Type B pancreatic cell (in vitro differentiated cells): Measurements from ENCODE around the gene RPUSD4. TPM values are rescaled to one million over a fixed set of nuclear protein-coding genes. Genes with fewer than 3 reads are reported as not detected.

Source experiments
- DNase-seq: peaks from one replicate; pipeline ENCODE4 v3.0.0; 2021; ENCODE audit warnings: mixed read lengths; ENCODE audit not compliant: unreplicated experiment; ENCODE audit errors: extremely low spot score
- H3K27ac Mint-ChIP-seq: 2 replicates; pipeline ENCODE4 v1.8.0; 2021; ENCODE audit warnings: mild to moderate bottlenecking, mixed read lengths
- H3K27me3 Mint-ChIP-seq: 2 replicates; pipeline ENCODE4 v1.8.0; 2021; ENCODE audit warnings: mixed read lengths
- H3K36me3 Mint-ChIP-seq: 2 replicates; pipeline ENCODE4 v1.8.0; 2021; ENCODE audit warnings: mixed read lengths
- H3K4me1 Mint-ChIP-seq: one replicate; pipeline ENCODE4 v1.8.0; 2021; ENCODE audit warnings: mixed read lengths; ENCODE audit not compliant: unreplicated experiment
- H3K4me3 Mint-ChIP-seq: 2 replicates; pipeline ENCODE4 v1.8.0; 2021; ENCODE audit warnings: mild to moderate bottlenecking, mixed read lengths
- H3K9me3 Mint-ChIP-seq: 2 replicates; pipeline ENCODE4 v1.8.0; 2021; ENCODE audit warnings: mixed read lengths
- total RNA-seq: library from RNA; stranded (reverse); gene quantifications from 2 replicates; pipeline ENCODE4 v1.2.1, GENCODE V29; 2021; ENCODE audit warnings: low replicate concordance
- TF ChIP-seq, protein P1 (sequence below): fragments of 200-600 bp; sonication (generic); conservative IDR thresholded peaks from 2 replicates; pipeline ENCODE4 v1.5.0; 2021; ENCODE audit warnings: antibody characterized with exemption, mild to moderate bottlenecking

The RPUSD4 gene
- total RNA-seq, 1 donor from 2014 or later, result 41.7 TPM

DNA sequence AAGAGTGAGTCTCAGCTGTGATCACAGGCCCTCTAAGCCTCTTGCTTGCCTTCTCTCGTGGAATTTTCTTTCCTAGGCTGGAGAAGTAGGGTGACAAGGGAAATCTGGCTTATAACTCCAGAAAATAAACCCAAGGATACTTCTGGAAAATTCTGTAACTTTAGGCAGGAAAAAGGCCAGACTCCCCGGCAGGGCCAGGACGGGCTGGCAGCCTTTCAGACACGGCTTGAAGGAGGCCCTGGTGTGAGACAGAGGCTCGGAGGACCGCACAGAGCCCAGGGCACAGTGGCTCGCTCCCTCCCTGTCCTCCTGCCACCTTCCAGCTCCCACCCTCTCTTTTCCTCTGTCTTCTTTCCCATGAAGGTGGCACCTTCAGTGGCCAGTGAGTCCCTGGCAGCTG is 19.1 kb downstream of the RPUSD4 start:
- Mint-ChIP-seq H3K4me1 (peaks cover 47% of the 10 kb centered on the region), H3K4me3 (no peak overlapping the region), H3K36me3 (peaks cover 27% of the 10 kb centered on the region), H3K27ac (no peak overlapping the region), H3K9me3 (no peaks in the 10 kb centered on the region), H3K27me3 (no peaks in the 10 kb centered on the region)
- DNase-seq, result no peak
- TF ChIP-seq, protein P1, sequence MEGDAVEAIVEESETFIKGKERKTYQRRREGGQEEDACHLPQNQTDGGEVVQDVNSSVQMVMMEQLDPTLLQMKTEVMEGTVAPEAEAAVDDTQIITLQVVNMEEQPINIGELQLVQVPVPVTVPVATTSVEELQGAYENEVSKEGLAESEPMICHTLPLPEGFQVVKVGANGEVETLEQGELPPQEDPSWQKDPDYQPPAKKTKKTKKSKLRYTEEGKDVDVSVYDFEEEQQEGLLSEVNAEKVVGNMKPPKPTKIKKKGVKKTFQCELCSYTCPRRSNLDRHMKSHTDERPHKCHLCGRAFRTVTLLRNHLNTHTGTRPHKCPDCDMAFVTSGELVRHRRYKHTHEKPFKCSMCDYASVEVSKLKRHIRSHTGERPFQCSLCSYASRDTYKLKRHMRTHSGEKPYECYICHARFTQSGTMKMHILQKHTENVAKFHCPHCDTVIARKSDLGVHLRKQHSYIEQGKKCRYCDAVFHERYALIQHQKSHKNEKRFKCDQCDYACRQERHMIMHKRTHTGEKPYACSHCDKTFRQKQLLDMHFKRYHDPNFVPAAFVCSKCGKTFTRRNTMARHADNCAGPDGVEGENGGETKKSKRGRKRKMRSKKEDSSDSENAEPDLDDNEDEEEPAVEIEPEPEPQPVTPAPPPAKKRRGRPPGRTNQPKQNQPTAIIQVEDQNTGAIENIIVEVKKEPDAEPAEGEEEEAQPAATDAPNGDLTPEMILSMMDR, result no peak

DNA sequence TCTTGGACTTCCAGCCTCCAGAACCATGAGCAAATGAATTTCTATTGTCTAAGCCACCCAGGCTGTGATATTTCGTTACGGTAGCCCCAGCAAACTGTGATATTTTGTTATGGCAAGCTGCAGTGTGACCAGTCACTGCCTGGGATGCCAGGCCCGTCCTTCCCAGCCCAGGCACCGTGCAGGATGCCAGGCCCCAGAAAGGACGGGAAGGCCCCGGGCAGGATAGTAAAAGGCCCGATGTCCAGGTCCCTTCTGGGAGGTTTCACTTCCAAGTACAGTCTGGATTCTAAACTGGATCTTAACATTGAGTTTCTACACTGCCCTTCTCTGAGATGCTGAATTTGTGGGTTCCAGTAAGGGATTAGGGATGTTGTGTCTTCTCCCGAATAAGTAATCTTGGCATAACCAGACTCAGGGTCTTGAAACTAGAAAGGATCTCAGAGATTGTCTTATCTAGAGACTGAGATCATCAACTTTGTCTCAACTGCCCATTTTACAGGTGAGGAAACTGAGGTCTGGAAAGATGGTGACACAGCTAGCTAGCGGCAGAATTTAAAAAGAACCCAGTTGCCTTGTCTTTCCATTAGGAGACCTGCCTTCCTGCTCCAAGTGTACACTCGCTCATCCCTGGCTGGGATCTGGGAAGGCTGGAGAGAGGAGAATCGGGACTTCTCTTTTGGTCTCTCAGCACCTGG is 19.9 kb downstream of the RPUSD4 start:
- Mint-ChIP-seq H3K4me3 (no peak overlapping the region), H3K27ac (no peak overlapping the region)

DNA sequence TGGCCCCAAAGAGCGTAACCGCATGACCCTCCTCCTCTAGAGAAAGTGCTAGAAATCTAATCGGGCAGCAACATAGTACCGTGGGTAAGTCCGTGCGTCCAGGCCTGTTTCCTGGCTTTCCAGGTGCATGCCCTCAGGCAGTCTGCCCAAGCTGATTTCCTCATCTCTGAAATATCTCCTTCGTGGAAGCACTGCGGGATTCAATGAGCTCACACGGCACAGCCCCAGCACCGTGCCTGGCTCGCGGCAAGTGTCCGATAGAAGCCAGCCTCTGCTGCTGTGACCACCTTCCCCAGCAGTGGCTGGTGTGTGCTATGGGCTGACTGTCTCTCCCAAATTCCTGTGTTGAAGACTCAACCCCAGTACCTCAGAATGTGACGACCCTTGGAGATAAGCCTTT is 20.7 kb downstream of the RPUSD4 start:
- no peak for DNase-seq
- no peaks in the 10 kb centered on the region for H3K27me3 Mint-ChIP-seq
- peaks cover 57% of the 10 kb centered on the region for H3K4me1 Mint-ChIP-seq
- no peaks in the 10 kb centered on the region for H3K9me3 Mint-ChIP-seq
- H3K36me3 Mint-ChIP-seq, result peaks cover 18% of the 10 kb centered on the region
- H3K27ac Mint-ChIP-seq, result peak overlapping the region; percentile 17
- TF ChIP-seq, protein P1, result no peak
- no peak overlapping the region for H3K4me3 Mint-ChIP-seq

More for the DNA sequence above, 19.9 kb downstream of the RPUSD4 start:
- TF ChIP-seq, protein P1, result no peak
- H3K27me3 Mint-ChIP-seq, result no peaks in the 10 kb centered on the region
- H3K36me3 Mint-ChIP-seq, result peaks cover 23% of the 10 kb centered on the region
- no peak for DNase-seq
- no peaks in the 10 kb centered on the region for H3K9me3 Mint-ChIP-seq
- peaks cover 52% of the 10 kb centered on the region for H3K4me1 Mint-ChIP-seq

DNA sequence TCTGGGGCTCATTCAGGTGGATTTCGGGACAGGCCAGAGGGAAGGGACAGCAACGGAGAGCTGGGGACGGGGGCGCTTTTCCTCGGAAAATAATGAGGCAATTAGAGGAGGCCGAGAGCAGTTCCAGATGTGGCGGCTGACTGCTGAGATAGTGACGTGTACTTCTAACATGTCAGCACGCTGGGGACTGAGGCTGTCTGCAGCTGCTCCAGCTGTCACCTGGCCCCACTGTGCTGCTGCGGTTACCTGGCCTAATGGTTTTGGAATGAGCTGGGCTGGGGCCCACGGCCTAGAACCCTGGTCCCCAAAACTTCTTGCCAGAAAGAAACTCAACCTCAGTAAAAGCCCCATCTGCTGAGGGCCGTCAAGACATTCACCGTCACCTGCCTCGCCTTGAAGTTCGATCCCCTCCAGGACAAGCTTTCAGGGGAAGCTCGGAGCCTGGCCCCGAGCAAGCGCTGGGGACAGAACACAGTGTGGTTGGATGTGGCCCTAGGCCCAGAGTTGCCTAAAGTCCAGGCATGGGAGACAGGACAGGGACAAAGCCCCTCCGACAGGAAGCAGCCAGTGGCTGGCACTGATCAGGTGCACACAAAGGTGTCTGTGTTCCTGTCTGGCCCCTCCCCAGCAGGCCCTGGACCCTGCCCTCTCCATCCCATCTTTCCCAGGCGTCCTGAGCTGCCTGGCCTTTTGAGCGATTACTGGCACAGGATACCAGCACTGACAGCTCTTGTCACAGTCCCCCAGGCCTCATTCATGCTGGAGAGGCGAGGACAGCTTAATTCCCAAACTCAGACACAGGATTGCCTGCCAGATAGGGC is 22.1 kb downstream of the RPUSD4 start:
- H3K9me3 Mint-ChIP-seq, result no peaks in the 10 kb centered on the region
- H3K4me3 Mint-ChIP-seq, result peak overlapping the region; percentile 28
- TF ChIP-seq, protein P1, result no peak
- H3K36me3 Mint-ChIP-seq, result peaks cover 12% of the 10 kb centered on the region
- H3K27ac Mint-ChIP-seq, result peak overlapping the region; percentile 76
- no peaks in the 10 kb centered on the region for H3K27me3 Mint-ChIP-seq
- DNase-seq, result no peak
- H3K4me1 Mint-ChIP-seq, result peaks cover 66% of the 10 kb centered on the region

DNA sequence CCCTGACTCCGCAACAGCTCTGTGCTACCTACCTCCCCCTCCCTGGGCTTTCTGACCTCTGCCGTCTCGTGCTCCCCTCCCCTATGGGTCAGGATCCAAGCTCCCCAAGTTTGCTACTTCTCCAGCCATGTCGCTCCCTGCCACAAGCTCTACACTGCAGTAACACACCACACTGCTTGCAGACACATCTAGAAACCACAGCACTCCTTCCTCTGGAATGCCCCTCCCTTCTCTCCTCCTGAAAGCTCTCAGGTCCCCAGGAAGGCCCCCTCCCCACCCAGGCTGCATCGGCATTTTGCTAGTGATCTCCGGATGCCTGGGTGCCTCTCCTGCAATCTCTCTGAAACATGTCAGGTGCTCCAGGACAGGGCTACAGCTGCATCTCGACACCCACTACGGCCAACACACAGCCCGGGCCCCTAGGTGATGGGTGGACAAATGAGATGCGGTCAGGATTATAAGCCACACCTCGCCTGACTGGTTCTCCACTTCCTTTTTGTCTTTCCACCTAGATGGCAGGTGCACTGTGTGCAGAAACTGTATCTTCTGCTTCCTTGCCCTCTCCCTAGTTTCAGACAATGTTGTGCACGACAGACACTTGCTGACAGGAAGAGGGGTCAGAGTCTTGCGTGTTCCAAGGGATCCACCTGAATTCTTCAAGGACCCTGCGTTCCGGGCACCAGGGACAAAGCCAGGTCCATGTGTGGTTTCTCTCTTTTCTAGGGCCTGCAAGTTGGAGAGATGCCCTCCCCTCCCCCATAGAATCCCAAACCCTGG is 22.9 kb downstream of the RPUSD4 start:
- Mint-ChIP-seq H3K4me1 (peaks cover 62% of the 10 kb centered on the region), H3K27ac (peak overlapping the region; percentile 76), H3K27me3 (no peaks in the 10 kb centered on the region), H3K4me3 (peak overlapping the region; percentile 28), H3K9me3 (no peaks in the 10 kb centered on the region), H3K36me3 (peaks cover 12% of the 10 kb centered on the region)
- TF ChIP-seq, protein P1, result no peak
- no peak for DNase-seq
